ENCODE results near the gene TECTA. TPM values are rescaled to one million over a fixed set of nuclear protein-coding genes. Genes with fewer than 3 reads are reported as not detected.

The TECTA gene
- total and polyA plus RNA-seq, 11 donors: 0.42 to 1.3 (median 0.95) TPM

- DNase-seq: no peak
Measured at GRCh38 chr11:121082219-121082618, 18.8 kb upstream of the TECTA start.

GRCh38 chr11:121082670-121083069, 18.4 kb upstream of the TECTA start:
- H3K4me3 ChIP-seq: no peak overlapping the region

More at GRCh38 chr11:121082219-121082618, 18.8 kb upstream of the TECTA start:
- Histone ChIP-seq H3K9me3 (no peaks in the 10 kb centered on the region), H3K36me3 (peaks cover 0 to 36% (median 19%) of the 10 kb centered on the region in 9 donors), H3K27me3 (no peaks in the 10 kb centered on the region), H3K4me1 (no peaks in the 10 kb centered on the region), H3K4me3 (no peak overlapping the region), H3K27ac (no peak overlapping the region)
- 91 to 94% (median 92%) methylated on average over 1 of the region's 1 CpG for WGBS, 4 donors
- TF ChIP-seq CTCF (IDR thresholded peaks at IDR 0.05): no peak
- no peak for TF ChIP-seq POLR2A (IDR thresholded peaks at IDR 0.05)
- intact Hi-C loops (cut with DNase I): no loop called here
- no peak for ATAC-seq

GRCh38 chr11:121086866-121087265, 14.2 kb upstream of the TECTA start:
- H3K27ac ChIP-seq: no peak overlapping the region
- H3K27me3 ChIP-seq: no peaks in the 10 kb centered on the region
- peaks cover 0 to 54% (median 35%) of the 10 kb centered on the region in 9 donors for H3K36me3 ChIP-seq
- no peak overlapping the region for H3K4me3 ChIP-seq
- peaks cover 0 to 4% (median 0%) of the 10 kb centered on the region in 12 donors for H3K4me1 ChIP-seq
- DNase-seq: no peak
- H3K9me3 ChIP-seq: no peaks in the 10 kb centered on the region
- intact Hi-C loops (cut with DNase I): no loop called here
- ATAC-seq: no peak
- WGBS, 4 donors: 68 to 78% (median 71%) methylated on average over 4 of the region's 4 CpGs
- TF ChIP-seq POLR2A (IDR thresholded peaks at IDR 0.05): no peak
- no peak for TF ChIP-seq CTCF (IDR thresholded peaks at IDR 0.05)

More at GRCh38 chr11:121082670-121083069, 18.4 kb upstream of the TECTA start:
- Histone ChIP-seq H3K27ac (no peak overlapping the region), H3K27me3 (no peaks in the 10 kb centered on the region), H3K4me1 (no peaks in the 10 kb centered on the region), H3K9me3 (no peaks in the 10 kb centered on the region), H3K36me3 (peaks cover 0 to 41% (median 23%) of the 10 kb centered on the region in 9 donors)
- intact Hi-C loops (cut with DNase I): no loop called here
- TF ChIP-seq POLR2A (IDR thresholded peaks at IDR 0.05): no peak
- TF ChIP-seq CTCF (IDR thresholded peaks at IDR 0.05): no peak
- ATAC-seq (no peak), DNase-seq (no peak)
- 69 to 96% (median 86%) methylated on average over 1 of the region's 1 CpG for WGBS, 4 donors

- H3K27me3 ChIP-seq: no peaks in the 10 kb centered on the region
- intact Hi-C loops (cut with DNase I): no loop called here
- no peak overlapping the region for H3K27ac ChIP-seq
- WGBS, 4 donors: 96 to 100% (median 99%) methylated on average over 1 of the region's 1 CpG
- H3K36me3 ChIP-seq: peaks cover 0 to 46% (median 31%) of the 10 kb centered on the region in 9 donors
- no peaks in the 10 kb centered on the region for H3K9me3 ChIP-seq
- no peak for TF ChIP-seq POLR2A (IDR thresholded peaks at IDR 0.05)
- TF ChIP-seq CTCF (IDR thresholded peaks at IDR 0.05): no peak
- H3K4me1 ChIP-seq: peaks cover 0 to 6% (median 0%) of the 10 kb centered on the region in 12 donors
- DNase-seq (no peak), ATAC-seq (no peak)
- no peak overlapping the region for H3K4me3 ChIP-seq
Measured at GRCh38 chr11:121089566-121089965, 11.5 kb upstream of the TECTA start.

Measured in heart left ventricle (tissue), 16 donors.